HepG2 (cell line): ENCODE measurements around the gene STOM. TPM values are rescaled to one million over a fixed set of nuclear protein-coding genes. Genes with fewer than 3 reads are reported as not detected.

Source experiments
- ARNTL ChIP-seq: sonication (generic); formaldehyde crosslinking; IDR thresholded peaks from 2 replicates; pipeline ENCODE4 v1.4.0; 2020; ENCODE audit warnings: mild to moderate bottlenecking, missing genetic modification reagents
- ATF5 ChIP-seq: sonication (generic); formaldehyde crosslinking; IDR thresholded peaks from 2 replicates; pipeline ENCODE4 v1.4.0; 2020; ENCODE audit warnings: mild to moderate bottlenecking, low read depth, missing genetic modification reagents
- ATM ChIP-seq: fragments of 450-650 bp; IDR thresholded peaks from 2 replicates; pipeline ENCODE4 v1.7.1; 2017; ENCODE audit warnings: mild to moderate bottlenecking, borderline replicate concordance
- CCDC6 ChIP-seq: sonication (generic); formaldehyde crosslinking; IDR thresholded peaks from 2 replicates; pipeline ENCODE4 v1.8.1; 2022; ENCODE audit warnings: mild to moderate bottlenecking, missing genetic modification reagents, moderate library complexity
- DRAP1 ChIP-seq: IDR thresholded peaks from 2 replicates; pipeline ENCODE4 v1.6.1; 2016; ENCODE audit warnings: missing genetic modification reagents, missing compliant biosample characterization
- EEA1 ChIP-seq: sonication (generic); formaldehyde crosslinking; IDR thresholded peaks from 2 replicates; pipeline ENCODE4 v1.5.1; 2020; ENCODE audit warnings: mild to moderate bottlenecking, missing genetic modification reagents, borderline replicate concordance
- FLYWCH1 ChIP-seq: sonication (generic); formaldehyde crosslinking; IDR thresholded peaks from 2 replicates; pipeline ENCODE4 v1.8.1; 2023; ENCODE audit warnings: mild to moderate bottlenecking, missing genetic modification reagents
- FOSL2 ChIP-seq: sonication (generic); formaldehyde crosslinking; IDR thresholded peaks from 2 replicates; pipeline ENCODE4 v1.4.0; 2020; ENCODE audit warnings: missing genetic modification reagents
- FOXO1 ChIP-seq: sonication (generic); formaldehyde crosslinking; IDR thresholded peaks from 2 replicates; pipeline ENCODE4 v1.4.0; 2020; ENCODE audit warnings: missing genetic modification reagents
- GABPB1 ChIP-seq: IDR thresholded peaks from 2 replicates; pipeline ENCODE4 v1.6.1; 2016; ENCODE audit warnings: mild to moderate bottlenecking, missing genetic modification reagents, moderate library complexity, missing compliant biosample characterization
- HOMEZ ChIP-seq: IDR thresholded peaks from 2 replicates; pipeline ENCODE4 v1.6.1; 2016; ENCODE audit warnings: low read depth
- LBX2 ChIP-seq: sonication (generic); formaldehyde crosslinking; IDR thresholded peaks from 2 replicates; pipeline ENCODE4 v1.5.0; 2020; ENCODE audit warnings: missing genetic modification reagents, mild to moderate bottlenecking, borderline replicate concordance
- MLXIP ChIP-seq: sonication (generic); formaldehyde crosslinking; IDR thresholded peaks from 2 replicates; pipeline ENCODE4 v1.9.0; 2021; ENCODE audit warnings: missing genetic modification reagents, borderline replicate concordance
- NBN ChIP-seq: fragments of 450-650 bp; conservative IDR thresholded peaks from 2 replicates; pipeline ENCODE4 v1.6.1; 2017
- NFKBIZ ChIP-seq: IDR thresholded peaks from 2 replicates; pipeline ENCODE4 v1.6.1; 2018; ENCODE audit warnings: missing genetic modification reagents, missing compliant biosample characterization
- SP1 ChIP-seq, 2 experiments: fragments of 450-650 bp in 1 of 2; sonication (generic) in 1 of 2; formaldehyde crosslinking in 1 of 2; IDR thresholded peaks; 2 replicates each; pipeline versions ENCODE4 v1.4.0 to v1.6.1; 2016 to 2020; ENCODE audit warnings: missing genetic modification reagents in 1 of 2
- TSC22D2 ChIP-seq: sonication (generic); formaldehyde crosslinking; IDR thresholded peaks from 2 replicates; pipeline ENCODE4 v1.5.1; 2020; ENCODE audit warnings: missing genetic modification reagents, mild to moderate bottlenecking, borderline replicate concordance
- XRCC5 ChIP-seq: fragments of 200-400 bp; formaldehyde crosslinking; optimal IDR thresholded peaks from 2 replicates; pipeline ENCODE3; 2017; ENCODE audit warnings: mild to moderate bottlenecking, low read length
- ZNF225 ChIP-seq: sonication (generic); formaldehyde crosslinking; IDR thresholded peaks from 2 replicates; pipeline ENCODE4 v1.4.0; 2020; ENCODE audit warnings: mild to moderate bottlenecking, missing genetic modification reagents
- ZNF230 ChIP-seq: sonication (generic); formaldehyde crosslinking; IDR thresholded peaks from 2 replicates; pipeline ENCODE4 v1.4.0; 2020; ENCODE audit warnings: mild to moderate bottlenecking, missing genetic modification reagents
- ZNF703 ChIP-seq: sonication (generic); formaldehyde crosslinking; IDR thresholded peaks from 2 replicates; pipeline ENCODE4 v1.5.1; 2020; ENCODE audit warnings: missing genetic modification reagents, mild to moderate bottlenecking, moderate library complexity, borderline replicate concordance
- ZNF780A ChIP-seq: sonication (generic); formaldehyde crosslinking; IDR thresholded peaks from 2 replicates; pipeline ENCODE4 v1.8.0; 2022; ENCODE audit warnings: mild to moderate bottlenecking, missing genetic modification reagents, moderate library complexity
- ZNF883 ChIP-seq: sonication (generic); formaldehyde crosslinking; IDR thresholded peaks from 2 replicates; pipeline ENCODE4 v1.5.1; 2020; ENCODE audit warnings: mild to moderate bottlenecking, missing genetic modification reagents; ENCODE audit errors: not compliant biosample characterization
- ZSCAN29 ChIP-seq: sonication (generic); formaldehyde crosslinking; conservative IDR thresholded peaks from 2 replicates; pipeline ENCODE4 v1.4.0; 2020; ENCODE audit warnings: mild to moderate bottlenecking, missing genetic modification reagents
- polyA plus RNA-seq, 8 experiments: library from polyadenylated mRNA; depleted of rRNA in 3 of 8; stranded (reverse) in 7 of 8; unstranded in 1 of 8; fragments of >200 nt; fragmentation: Illumina TruSeq in 4 of 8; extraction: Trizol in 4 of 8; gene quantifications; 2 replicates each; pipeline versions ENCODE4 v1.2.1 to v1.2.3, GENCODE V29; 2011 to 2016; ENCODE audit warnings: low read depth in 4 of 8, missing spikeins in 1 of 8, mixed read lengths in 1 of 8; ENCODE audit not compliant: insufficient read depth in 1 of 8
- total RNA-seq, 5 experiments: library from RNA; depleted of rRNA; stranded (reverse); fragments of >200 nt; fragmentation: Illumina TruSeq; extraction: Trizol; gene quantifications; 2 replicates each; pipeline ENCODE4 v1.2.3, GENCODE V29; 2016; ENCODE audit warnings: low read depth in 1 of 5

Gene STOM
- total and polyA plus RNA-seq, 2 of the 13 experiments (the other 11 are each of a cell fraction or from before 2014, with no cell fraction given) = 43.6 to 165 TPM

GRCh38 chr9:121294866-121295661 lies 75.0 kb downstream of the STOM start (continued):
- no peak for TF ChIP-seq MLXIP
- no peak for TF ChIP-seq NFKBIZ (CRISPR knock-in tag)
- no peak for TF ChIP-seq ZNF230 (CRISPR knock-in tag)
- peak; percentile 68 for TF ChIP-seq FOSL2 (CRISPR knock-in tag)
- TF ChIP-seq ATM = no peak
- no peak for TF ChIP-seq ATF5 (CRISPR knock-in tag)
- peak; percentile 56; the same call in 1 of the 2 replicates for TF ChIP-seq DRAP1 (CRISPR knock-in tag)
- peak; percentile 29; the same call in 1 of the 2 replicates for TF ChIP-seq ARNTL (CRISPR knock-in tag)
- no peak for TF ChIP-seq ZNF225
- TF ChIP-seq LBX2 = no peak
- TF ChIP-seq TSC22D2 (CRISPR knock-in tag) = 0 out of 2 replicates have a peak, but pooled peaks have one; percentile 5
- TF ChIP-seq NBN = no peak
- TF ChIP-seq FLYWCH1 (CRISPR knock-in tag) = no peak
- TF ChIP-seq GABPB1 = no peak
- no peak for TF ChIP-seq ZNF703 (CRISPR knock-in tag)
- TF ChIP-seq ZNF883 (CRISPR knock-in tag) = no peak
- TF ChIP-seq SP1 (IDR thresholded peaks at IDR 0.05) = no peak
- 0 out of 2 replicates have a peak, but pooled peaks have one; percentile 25 for TF ChIP-seq SP1 (CRISPR knock-in tag; IDR thresholded peaks at IDR 0.05)
- TF ChIP-seq ZSCAN29 (CRISPR knock-in tag) = 0 out of 2 replicates have a peak, but pooled peaks have one; percentile 61
- no peak for TF ChIP-seq EEA1 (CRISPR knock-in tag)
- peak; percentile 72; the same call in 1 of the 2 replicates for TF ChIP-seq FOXO1 (CRISPR knock-in tag)
- TF ChIP-seq XRCC5 = no peak
- TF ChIP-seq HOMEZ = no peak
- TF ChIP-seq ZNF780A (CRISPR knock-in tag) = no peak
- no peak; the same call in 1 of the 2 replicates for TF ChIP-seq CCDC6 (CRISPR knock-in tag)
